Heart left ventricle (tissue), 13 donors: ENCODE data around the gene NCAM1.

Experiments used
- CTCF ChIP-seq, 12 donors: fragments of 200-600 bp; sonication (generic) in 4 of 12; IDR thresholded peaks; one replicate each; pipeline versions ENCODE4 v1.5.0 to v1.8.0; 2018 to 2022; ENCODE audit warnings: antibody characterized with exemption in 12 of 12, mild to moderate bottlenecking in 5 of 12
- POLR2A ChIP-seq, 2 donors: fragments of 450-650 bp; IDR thresholded peaks; one replicate each; pipeline ENCODE4 v1.6.1; 2017; ENCODE audit warnings: antibody characterized with exemption in 2 of 2, mild to moderate bottlenecking in 2 of 2, moderate library complexity in 2 of 2
- donor health status: ischemic (EF 13 %, LVEDD 7.1; RV severe dilation, severe dysfunction).
- donor health status: DM: no; HTN: yes; CAD: no.
- donor health status: DM: no; HTN: no; CAD: no.
- donor health status: ischemic (EF 25% LVEDD 6.9; RV normal size, moderate dysfunction).
- donor health status: ischemic (EF 25% LVEDD 5.7; RV mildly dilated, moderate dysfunction).
- donor health status: ischemic (EF 35%, LVEDD 5.7; RV mildly dilated, moderate dysfunction).
- donor health status: nonischemic (EF 11% LVEDD 7.7; RV severe dilation, severe dysfunction).
- donor health status: DM: yes; HTN: yes; CAD: no.
- donor health status: PGD.
- donor health status: ischemic (EF 29% LVEDD 5.4; RV normal size, mild dysfunction).
- donor health status: nonischemic (EF 23%, LVEDD 6.1; RV moderate dilation, normal function).

- TF ChIP-seq CTCF (IDR thresholded peaks at IDR 0.05) (no peak), POLR2A (IDR thresholded peaks at IDR 0.05) (no peak)
Measured at GRCh38 chr11:113192121-113192925, 231.1 kb downstream of the NCAM1 start.
